ENCODE data around the gene FPR3.
"Not testable (repeated sequence)": the region's sequence is repeated elsewhere in the genome, so short reads cannot be mapped to it uniquely, and the experiment has no call there.

Gene FPR3

GRCh38 chr19:51783372-51783771 is 11.6 kb upstream of the FPR3 start:
- DNase-seq (ENCODE audit: low read depth in 1 of 2, low spot score in 1 of 2): no peak

GRCh38 chr19:51784109-51784785 is 10.7 kb upstream of the FPR3 start:
- DNase-seq (ENCODE audit: low read depth in 1 of 2, low spot score in 1 of 2): no peak

DNA sequence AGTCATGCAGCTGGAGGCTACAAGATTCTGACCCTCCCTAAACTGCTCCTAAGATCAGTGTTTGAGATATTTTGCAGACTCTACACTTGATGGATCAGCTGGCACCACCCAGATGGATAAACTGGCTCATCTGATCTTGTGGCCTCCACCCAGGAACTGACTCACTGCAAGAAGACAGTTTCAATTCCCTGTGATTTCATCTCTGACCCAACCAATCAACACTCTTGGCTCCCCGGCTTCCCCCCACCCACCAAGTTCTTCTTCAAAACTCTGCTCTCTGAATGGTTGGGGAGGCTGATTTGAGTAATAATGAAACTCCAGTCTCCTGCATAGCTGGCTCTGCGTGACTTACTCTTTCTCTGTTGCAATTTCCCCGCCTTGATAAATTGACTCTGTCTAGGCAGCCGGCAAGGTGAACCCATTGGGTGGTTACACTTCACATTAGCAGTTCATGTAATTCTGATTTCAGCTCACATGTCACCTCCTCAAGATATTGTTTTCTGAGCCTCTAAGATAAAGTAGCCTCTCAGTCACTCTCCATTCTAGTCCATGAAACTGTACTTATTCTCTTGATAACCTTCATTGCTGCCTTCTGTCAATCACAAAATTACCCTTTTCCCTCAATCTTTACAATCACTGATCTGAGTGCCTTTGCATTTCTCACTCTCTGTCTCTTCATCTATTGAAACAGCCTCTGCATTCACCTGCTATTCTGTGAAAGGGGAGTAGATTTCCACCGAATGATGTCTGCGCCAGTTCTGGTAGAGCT is 9.9 kb upstream of the FPR3 start:
- DNase-seq (ENCODE audit: low read depth in 1 of 2, low spot score in 1 of 2): peak in 1 of 2 donors; percentile 29

GRCh38 chr19:51786646-51787494 is 8.1 kb upstream of the FPR3 start:
- no peak for DNase-seq (ENCODE audit: low read depth in 1 of 2, low spot score in 1 of 2)

- DNase-seq (ENCODE audit: low read depth in 1 of 2, low spot score in 1 of 2): no peak
These were observed 6.9 kb upstream of the FPR3 start for GRCh38 chr19:51788029-51788428.

GRCh38 chr19:51789061-51789795 is 5.7 kb upstream of the FPR3 start:
- no peak for DNase-seq (ENCODE audit: low read depth in 1 of 2, low spot score in 1 of 2)

DNA sequence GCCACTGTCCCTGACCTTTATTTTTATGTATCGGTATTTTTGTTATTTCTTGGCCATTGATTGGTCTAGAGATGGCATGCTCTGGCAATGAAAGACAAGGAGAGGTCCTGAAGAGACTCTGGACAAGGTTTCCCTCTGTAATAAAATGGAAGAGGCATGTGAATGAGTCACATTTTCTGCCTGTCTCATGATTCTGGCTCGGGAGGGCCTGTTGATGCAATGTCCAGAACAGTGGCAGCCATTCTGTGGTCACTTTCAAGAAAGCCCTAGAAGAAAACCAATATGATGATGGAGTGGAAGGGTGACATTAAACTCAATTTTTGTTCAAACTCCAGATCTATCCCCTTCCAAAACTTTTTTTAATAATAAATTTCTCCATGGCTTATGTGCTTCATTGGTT is 2.0 kb upstream of the FPR3 start:
- no peak for DNase-seq (ENCODE audit: low read depth in 1 of 2, low spot score in 1 of 2)

DNA sequence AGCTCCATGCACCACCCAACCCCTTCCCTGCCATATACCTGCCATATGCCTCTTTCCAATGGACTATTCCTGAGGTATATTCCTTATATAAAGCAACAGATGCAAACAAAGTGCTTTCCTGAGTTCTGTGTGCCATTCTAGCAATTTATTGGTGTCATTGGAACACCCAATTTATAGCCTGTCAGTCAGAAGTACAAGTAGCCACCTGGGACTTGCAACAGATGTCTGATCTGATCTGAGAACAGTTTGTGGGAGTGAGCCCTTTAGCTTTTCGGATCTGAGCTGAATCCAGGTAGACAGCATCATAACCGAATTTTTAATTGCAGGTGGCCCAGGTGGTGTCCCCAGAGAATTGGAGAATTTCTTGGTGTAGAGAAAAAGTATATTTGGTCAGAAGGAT is 963 bp upstream of the FPR3 start:
- no peak for DNase-seq (ENCODE audit: low read depth in 1 of 2, low spot score in 1 of 2)

GRCh38 chr19:51796195-51796679 is 1.3 kb downstream of the FPR3 start:
- DNase-seq (ENCODE audit: low read depth in 1 of 2, low spot score in 1 of 2): no peak

GRCh38 chr19:51797480-51797879 is 2.5 kb downstream of the FPR3 start:
- DNase-seq (ENCODE audit: low read depth in 1 of 2, low spot score in 1 of 2): no peak

- no peak for DNase-seq (ENCODE audit: low read depth in 1 of 2, low spot score in 1 of 2)
These were observed 3.1 kb downstream of the FPR3 start for GRCh38 chr19:51798062-51798461.

GRCh38 chr19:51799034-51799773 is 4.2 kb downstream of the FPR3 start:
- no peak for DNase-seq (ENCODE audit: low read depth in 1 of 2, low spot score in 1 of 2)

- DNase-seq (ENCODE audit: low read depth in 1 of 2, low spot score in 1 of 2): no peak
These were observed 5.0 kb downstream of the FPR3 start for GRCh38 chr19:51799774-51800472.

- DNase-seq (ENCODE audit: low read depth in 1 of 2, low spot score in 1 of 2): no peak
These were observed 5.7 kb downstream of the FPR3 start for GRCh38 chr19:51800473-51801244.

DNA sequence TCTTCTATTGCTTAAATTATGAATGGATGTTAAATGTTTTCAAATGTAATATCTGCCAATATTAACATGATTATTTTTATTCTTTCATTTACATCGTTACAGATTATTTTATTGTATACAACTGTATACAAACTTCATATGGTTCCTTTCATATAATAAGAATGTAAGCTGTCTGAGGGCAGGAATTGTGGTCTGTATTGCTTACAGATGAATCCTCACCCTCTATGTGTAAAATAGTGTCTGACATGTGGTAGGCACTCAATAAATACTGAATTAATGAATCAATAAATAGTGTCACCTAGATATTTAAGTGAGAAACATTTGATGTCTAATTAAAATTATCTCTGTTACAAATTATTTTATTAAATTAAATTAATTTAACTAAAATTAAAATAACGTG is 7.8 kb downstream of the FPR3 start:
- DNase-seq (ENCODE audit: low read depth in 1 of 2, low spot score in 1 of 2): no peak

DNA sequence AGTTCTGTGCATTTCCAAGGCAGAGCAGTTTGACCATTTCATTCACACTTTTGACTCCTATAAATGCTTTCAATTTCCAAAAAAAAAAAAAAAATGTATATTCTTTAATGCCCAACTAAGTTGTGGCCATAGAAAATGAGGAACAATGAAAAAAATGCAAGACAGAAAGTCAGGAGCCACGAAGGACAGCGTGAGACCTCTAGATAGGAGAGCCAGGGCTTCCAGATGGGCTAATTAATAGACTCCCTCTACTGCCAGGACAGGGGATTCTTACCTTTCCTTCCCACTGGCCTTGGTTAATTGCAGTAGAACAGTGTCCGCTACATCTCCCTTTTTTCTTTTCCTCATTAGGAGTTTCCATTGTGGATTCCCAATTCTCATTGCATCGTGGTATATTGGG is 8.6 kb downstream of the FPR3 start:
- no peak for DNase-seq (ENCODE audit: low read depth in 1 of 2, low spot score in 1 of 2)

- no peak for DNase-seq (ENCODE audit: low read depth in 1 of 2, low spot score in 1 of 2)
These were observed 9.0 kb downstream of the FPR3 start for GRCh38 chr19:51803967-51804366.

DNA sequence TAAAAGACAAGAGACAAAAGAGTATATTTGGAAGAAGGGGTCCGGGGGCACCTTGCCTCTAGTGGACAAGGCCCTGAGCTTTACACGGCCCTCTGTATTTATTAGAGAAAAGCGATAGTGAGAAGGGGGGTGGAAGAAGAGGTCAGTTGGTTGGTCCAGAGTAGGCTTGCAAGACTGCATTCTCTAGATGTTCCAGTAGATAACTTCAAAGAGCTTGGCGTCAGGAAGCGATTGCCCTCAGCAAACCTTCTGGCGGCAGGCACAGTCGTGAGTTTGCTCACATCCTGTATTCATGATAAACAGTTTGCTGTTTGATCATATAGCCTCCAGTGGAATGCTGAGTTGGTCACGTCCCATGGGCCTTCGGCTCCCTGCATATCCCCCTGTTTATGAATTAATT is 9.8 kb downstream of the FPR3 start:
- DNase-seq (ENCODE audit: low read depth in 1 of 2, low spot score in 1 of 2): not testable (repeated sequence)

DNA sequence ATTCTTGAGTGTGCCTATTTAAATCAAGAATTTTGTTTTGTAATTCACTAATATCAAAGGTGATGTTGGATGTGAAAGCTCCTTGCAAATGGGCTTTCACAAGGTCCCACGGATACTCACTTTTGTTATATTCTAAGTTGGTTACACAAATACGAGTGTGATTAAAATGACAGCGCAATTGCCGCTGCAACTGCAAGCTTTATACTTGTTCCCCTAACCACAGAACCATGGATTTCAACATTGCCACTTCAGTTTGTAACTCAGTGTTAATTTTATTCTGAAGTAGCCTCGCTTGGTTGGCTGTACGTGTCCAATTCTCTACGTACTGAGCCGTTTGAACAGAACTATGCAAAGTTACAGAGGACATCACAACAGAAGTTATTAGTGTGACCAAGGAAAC is 10.4 kb downstream of the FPR3 start:
- not testable (repeated sequence) for DNase-seq (ENCODE audit: low read depth in 1 of 2, low spot score in 1 of 2)

All from stimulated activated CD4-positive, alpha-beta T cell treated with anti-CD3 and anti-CD28 coated beads, Interleukin-15, amount 100 ng/mL, for 1 hour (primary cell).